HK-2 (cell line): Measurements from ENCODE around the gene HAND2.

ENCODE experiments used
- DNase-seq: peaks from one replicate; pipeline ENCODE4 v3.0.0-alpha.2; 2018; ENCODE audit not compliant: unreplicated experiment

HAND2 gene

DNA sequence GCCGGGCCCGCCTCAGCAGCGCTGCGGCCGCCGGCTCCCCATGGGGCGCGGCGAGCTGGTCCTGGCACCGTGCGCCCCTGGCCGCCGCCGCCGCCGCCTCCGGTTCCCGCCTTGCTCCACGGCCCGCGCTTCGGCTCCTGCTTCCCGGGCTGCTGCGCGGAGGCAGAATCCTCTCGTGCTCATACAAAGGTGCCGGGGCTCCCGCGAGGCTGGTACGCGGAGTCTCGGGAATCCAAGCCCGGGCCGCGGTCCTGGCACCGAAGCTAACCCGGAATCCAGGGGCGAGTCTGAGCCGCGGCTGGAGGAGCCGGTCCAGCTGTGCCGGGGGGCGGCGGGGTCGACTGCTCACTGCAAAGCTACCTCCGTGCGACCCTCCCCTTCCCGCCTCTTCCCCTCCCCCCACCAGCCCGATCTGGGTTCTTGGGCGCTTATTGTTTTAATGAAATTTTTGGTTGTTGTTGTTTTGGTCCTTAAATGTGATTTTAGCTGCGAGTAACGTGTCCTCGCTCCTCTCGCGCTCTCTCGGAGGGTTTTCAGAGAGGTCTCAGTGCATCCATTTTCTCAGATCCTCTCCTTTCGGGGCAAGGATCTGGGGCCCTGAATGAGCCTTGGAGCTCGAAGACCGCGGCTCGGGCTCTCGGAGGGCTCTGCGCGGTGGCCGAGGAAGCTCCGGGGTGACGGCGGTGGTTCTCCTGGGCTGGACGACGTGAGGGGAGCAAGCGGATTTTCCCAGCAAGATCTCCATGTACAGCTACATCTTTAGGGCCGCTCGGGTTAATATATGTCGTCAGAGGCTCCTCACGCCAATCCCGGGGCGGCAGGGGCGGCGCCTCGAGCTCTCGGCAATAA, at the start of gene HAND2:
Gene HAND2, minus strand, starts transcription at position 753 of the 849 bp plus-strand sequence. CDS start 940 bp downstream, outside the sequence.
- DNase-seq: no peak

DNA sequence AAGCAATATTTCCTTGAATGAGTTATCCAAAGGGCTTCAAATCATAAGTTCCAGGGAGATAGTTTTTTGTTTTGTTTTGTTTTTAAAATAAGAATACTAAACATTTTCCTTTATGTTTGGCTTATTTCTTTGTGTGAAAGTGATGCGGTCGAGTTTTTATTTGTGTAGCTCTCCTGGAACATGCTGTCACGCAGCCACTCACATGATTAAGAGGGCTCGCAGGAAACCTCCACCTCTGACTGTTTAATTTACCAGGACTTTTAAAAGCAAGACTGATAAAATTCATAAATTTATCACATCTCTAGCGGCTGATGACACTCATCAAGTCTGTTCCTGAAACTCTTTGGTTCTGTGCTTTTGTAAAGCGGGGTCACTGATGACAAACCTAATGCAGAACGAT, 48.9 kb upstream of the HAND2 start:
- DNase-seq: no peak

- no peak for DNase-seq
These were observed 47.9 kb upstream of the HAND2 start for GRCh38 chr4:173577963-173578362.

DNA sequence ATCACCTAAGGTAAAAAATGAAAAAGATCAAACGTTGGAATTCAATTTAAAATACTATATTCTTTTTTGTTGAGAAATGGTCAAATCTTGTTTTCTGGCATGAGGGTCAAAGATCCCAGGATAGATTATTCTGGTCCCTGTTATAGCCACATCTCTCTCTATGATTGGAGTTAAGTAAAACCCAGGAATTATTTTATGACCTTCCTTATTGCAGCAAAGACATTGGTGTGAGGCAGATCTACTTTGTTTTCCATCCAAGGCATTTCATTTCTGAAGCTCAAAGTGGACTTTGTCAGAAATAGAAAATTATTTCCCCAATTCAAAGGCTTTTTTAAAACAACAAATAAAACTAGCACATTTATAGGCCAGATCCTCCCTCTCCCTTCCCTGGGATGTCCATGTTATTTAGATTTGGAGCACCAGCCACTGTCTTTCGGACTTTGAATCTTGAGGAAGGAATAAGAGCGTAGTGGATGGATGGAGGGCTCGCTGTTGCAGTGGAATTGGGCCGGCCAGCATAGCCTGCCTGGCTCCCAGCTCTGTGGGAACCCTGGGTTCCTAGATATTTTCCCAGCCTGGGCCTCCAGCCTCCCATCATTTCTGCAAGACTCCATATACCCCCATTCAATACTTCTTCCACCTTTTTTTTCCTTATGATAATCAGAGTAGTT, 45.6 kb upstream of the HAND2 start:
- no peak for DNase-seq

DNA sequence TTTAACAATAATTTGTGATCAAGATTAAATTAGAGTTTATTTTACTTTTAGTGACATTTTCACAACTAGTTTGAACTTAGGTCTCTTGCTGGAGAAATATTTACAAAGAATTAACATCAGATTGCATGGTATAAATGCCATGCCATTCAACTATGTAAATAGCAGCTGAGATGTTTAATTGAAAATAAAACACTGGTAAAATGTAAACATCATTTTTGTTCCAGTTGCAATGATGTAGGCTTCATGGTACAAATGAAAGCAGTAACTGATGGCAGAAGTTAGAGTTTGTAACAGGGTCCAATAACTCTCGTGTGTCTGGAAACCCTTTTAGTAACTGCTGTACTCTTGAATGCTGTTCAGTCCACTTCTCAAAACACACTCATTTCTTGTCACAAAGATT, 43.7 kb upstream of the HAND2 start:
- no peak for DNase-seq

GRCh38 chr4:173573286-173573685, 43.3 kb upstream of the HAND2 start:
- DNase-seq: no peak

DNA sequence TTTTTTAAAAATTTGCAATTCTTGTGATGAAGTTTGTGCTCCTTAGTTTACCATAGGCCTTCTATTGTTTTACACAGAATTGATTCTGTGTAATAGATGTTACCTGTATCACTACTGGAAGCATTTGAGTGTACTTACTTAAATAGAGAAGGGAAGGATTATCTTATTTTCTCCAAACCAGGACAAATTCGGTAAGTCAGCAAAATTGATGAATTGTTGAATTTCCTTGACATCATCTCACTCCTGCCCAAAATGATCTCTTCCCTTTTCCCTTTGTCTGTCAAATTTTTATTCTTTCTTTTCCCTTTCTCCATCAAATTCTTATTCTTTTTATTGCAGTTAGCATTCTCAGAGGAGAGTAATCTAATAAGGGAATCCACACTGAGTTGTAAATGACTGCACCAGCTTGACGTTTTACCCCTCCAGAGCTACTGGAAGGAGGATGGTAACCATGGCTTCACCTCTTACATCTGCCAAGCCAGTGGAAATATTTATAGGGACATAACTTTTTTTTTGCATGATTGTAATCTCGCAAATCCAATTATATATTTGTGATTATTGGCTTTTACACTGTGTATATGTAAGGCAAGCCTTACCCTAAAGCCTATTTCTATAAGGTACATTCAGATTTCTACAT, 42.6 kb upstream of the HAND2 start:
- no peak for DNase-seq

DNA sequence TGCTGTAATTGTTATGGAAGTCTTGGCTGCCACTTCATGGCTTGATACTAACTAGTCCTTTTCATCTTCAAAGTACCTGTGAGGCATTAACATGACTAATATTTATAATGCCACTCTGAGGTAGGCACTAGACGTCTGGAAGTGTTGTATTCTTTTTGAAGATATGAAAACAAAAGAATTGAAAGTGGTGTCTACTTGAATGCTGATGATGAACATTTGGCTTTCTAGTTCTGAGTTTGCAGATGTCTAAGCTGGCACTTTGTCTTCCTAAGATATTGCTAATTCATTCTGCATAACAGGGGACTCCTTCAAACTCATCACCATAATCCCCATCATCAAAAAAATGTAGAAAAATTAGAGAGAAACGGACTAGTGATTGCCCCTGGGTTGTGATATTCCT, 41.6 kb upstream of the HAND2 start:
- no peak for DNase-seq

GRCh38 chr4:173565281-173565680, 35.3 kb upstream of the HAND2 start:
- DNase-seq: no peak

DNA sequence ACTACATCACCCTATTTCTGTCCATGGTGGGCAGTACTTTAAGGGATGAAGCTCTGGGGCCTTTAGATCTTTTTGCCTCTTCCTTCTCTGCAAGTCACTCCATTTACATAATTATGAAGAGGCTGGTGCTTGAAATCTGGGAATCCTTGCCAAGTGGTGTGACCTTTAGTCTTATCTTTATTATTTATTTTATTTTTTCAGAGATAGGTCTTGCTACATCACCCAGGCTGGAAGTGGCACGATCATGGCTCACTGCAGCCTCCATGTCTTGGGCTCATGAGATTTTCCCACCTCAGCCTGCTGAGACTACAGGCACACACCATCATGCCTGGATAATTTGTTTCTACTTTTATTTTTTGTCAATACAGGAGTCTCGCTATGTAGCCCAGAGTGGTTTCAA, 34.4 kb upstream of the HAND2 start:
- DNase-seq: no peak

DNA sequence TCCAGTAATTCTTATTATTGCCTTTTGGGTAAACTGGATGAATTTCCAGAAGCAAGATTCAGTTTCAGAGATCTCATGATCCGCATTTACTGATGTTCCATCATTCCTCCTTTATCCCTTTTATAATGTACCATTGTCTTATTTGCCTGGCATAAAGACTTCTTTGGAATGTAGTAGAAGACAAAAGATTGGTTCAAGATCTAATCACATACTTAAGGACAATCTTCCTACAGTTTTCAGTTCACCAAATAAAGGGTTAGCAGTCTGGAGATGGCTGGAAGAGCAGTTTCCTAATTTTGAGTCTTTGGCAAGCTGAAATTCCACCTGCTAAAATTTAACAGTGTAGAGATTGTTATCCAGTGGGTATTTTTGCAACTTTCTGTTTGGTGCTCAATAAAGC, 30.9 kb upstream of the HAND2 start:
- DNase-seq: no peak

DNA sequence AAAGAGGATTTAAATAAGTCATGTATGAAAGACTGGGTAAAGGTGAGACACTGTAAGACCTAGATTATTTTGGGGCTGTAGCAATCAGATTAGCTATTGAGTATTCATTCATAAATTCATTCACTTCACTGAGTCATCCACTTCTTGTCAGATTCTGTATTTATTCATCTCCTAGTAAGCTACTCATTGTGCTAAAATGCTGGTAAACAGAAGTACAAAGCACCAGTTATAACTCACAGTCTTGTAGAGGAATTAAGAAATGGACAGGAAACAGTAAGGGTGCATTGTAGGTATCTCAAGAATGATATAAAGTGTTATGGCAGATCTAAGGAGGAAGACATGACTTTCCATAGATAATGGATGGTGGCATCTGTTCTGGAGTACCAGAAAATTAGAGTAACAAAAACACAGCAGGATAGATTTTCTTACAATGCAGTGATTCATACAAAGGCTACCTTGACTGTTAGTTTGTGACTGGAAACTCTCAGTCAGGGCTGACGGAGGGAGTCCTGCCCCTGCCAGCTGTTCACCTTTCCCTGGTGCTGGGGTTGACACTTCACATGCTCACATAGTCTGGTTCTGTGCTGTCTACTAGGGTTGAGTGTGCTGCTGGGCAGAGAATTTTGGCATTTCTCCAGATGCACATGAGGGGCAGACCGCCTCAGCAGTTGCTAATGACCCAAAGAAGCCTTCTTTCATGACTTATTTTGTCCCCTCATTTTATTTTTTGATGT, 26.5 kb upstream of the HAND2 start:
- DNase-seq: no peak

DNA sequence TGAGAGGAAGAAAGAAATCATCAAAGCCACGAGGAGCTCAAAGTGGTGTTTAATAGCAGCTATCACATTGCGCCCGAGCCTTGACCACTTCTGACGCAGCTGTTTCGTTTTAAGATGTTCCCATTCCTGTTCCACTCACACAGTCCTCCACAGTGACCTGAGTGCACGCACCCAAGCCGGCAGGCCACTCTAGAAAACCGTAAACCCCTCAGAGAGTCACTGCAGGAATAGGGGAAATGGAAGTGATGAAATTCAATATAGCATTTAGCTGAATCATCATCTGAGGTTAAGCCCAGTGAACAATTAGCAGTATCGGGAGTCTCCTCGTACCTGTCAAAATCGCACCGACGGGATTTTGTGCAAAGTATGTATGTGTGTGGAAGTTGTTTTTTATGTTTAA, 17.9 kb upstream of the HAND2 start:
- no peak for DNase-seq

- no peak for DNase-seq
These were observed 16.7 kb upstream of the HAND2 start for GRCh38 chr4:173546776-173547175.

DNA sequence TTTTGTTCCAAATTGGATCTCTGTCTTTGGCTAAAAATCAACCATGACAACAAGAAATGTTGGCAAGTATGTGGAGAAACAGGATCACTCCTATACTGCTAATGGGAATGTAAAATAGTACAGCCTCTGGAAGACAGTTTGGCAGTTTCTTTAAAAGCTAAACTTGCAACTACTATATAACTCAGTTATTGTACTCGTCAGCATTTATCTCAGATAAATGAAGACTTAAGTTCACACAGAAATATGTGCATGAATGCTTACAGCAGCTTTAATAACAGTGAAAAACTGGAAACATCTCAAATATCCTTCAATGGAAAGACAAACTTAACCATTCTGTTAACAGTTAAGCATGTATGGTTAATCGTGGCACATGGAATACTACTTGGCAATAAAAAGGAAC, 15.4 kb upstream of the HAND2 start:
- no peak for DNase-seq

DNA sequence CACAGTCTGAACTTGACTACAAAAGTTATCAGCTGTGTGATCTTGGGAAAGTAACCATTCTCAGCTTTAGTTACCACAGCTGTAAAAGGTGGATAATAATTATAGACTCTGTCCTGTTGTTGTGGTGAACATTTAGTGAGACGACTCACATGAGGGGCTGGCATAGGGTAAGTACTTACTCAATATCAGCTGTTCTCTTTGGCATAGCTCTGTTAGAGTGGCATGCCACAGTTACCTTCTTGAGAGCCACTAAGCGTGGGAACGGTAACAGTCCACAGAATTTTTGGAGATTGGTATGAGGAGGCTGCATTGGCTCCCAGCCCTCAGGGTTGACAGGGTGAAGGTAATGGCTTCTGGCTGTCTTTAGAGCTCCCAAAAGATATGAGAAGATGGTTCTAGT, 13.2 kb upstream of the HAND2 start:
- no peak for DNase-seq

DNA sequence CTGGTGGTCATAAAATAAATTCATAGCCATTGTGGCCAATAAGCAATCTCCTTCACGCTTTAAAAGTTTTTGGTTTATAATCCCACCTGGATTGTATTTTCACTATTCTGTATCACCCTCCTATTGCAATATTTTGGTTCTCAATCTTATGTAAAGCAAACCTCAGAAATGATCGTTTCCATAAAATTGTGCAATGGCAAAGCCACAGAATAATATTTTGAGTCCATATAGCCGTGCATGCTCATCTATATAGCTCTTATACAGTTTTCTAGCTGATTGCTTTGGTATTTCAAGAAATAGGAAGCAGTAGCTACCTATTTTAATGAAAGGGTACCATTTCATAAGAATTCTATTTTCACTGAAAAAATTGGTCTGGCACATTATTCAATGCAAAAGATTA, 10.0 kb upstream of the HAND2 start:
- DNase-seq: no peak

DNA sequence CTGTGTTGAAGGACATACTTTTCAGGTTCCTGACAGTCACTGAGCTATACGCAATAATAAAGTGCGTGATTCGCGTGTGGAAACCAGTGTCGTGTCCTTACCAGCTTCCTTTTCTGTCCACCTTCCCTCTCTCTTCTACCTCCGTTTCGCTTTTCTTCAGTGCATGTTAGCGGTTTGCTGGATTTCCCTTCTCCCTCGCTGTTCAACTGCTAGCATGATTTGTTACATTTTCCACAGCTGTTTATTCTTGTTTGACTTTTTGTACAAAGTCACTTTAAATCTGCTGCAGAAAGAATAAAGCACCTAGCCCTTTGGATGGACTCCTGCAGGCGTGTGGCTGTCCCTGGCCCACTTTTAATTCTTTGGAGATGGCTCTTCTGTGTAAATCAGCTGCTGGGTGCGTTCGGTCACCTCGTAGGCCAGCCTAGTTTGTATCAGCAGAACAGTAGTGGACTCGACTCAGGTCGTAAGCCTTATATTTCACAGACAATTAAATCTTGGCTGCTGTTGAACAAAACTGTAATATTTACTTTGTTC, 8.9 kb upstream of the HAND2 start:
- no peak for DNase-seq

- DNase-seq: no peak
These were observed 8.3 kb upstream of the HAND2 start for GRCh38 chr4:173538148-173538908.

DNA sequence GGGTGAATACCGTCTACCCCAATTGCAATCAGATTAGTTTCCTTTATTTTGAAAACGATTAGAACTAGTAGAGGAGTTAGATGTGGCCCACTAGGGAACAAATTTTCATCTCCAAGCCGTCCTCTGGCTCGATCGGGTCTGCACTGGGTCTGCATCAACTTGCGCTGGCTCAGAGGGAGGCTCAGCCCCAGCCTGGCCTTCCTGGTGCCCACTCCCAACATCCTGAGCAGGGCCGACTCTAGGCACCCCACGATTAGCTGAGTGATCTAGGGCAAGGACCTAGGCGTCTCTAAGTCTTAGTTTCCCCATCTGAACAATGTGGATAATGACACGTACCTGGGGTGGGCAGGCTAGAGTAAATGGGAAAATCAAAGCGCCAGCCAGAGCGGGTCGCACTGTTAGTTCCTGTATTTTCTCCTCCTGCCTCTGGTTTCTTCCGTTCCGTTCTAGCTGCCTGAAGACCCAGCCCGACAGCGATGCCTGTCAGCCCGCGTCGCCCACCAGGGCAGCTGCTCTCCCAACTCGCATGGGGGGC, 7.7 kb upstream of the HAND2 start:
- no peak for DNase-seq
